GM19452 (cell line): ENCODE measurements around the gene BCAP31.
"Not testable (repeated sequence)": the region's sequence is repeated elsewhere in the genome, so short reads cannot be mapped to it uniquely, and the experiment has no call there.

Experiments
- ATAC-seq: cut with Tn5 transposase; IDR thresholded peaks from one replicate; pipeline ENCODE4 v1.9.1; 2021; ENCODE audit not compliant: unreplicated experiment

The BCAP31 gene

GRCh38 chrX:153684467-153685155 lies 39.6 kb downstream of the BCAP31 start:
- ATAC-seq, result no peak

- ATAC-seq, result not testable (repeated sequence)
Measured at GRCh38 chrX:153683486-153683885, 40.7 kb downstream of the BCAP31 start.

- ATAC-seq, result no peak
Measured at GRCh38 chrX:153681175-153681574, 43.0 kb downstream of the BCAP31 start.

GRCh38 chrX:153674219-153674851 lies 49.9 kb downstream of the BCAP31 start:
- ATAC-seq, result no peak

- no peak for ATAC-seq
Measured at GRCh38 chrX:153673428-153674218, 50.6 kb downstream of the BCAP31 start, which contains the start of gene PNCK. TSS of gene PNCK (minus strand) at chrX:153673813. CDS start at chrX:153673076, 737 bp downstream.

- no peak for ATAC-seq
Measured at GRCh38 chrX:153672531-153673427, 51.4 kb downstream of the BCAP31 start.

GRCh38 chrX:153671589-153672530 lies 52.3 kb downstream of the BCAP31 start:
- no peak for ATAC-seq

GRCh38 chrX:153670748-153671588 lies 53.2 kb downstream of the BCAP31 start:
- no peak for ATAC-seq

- no peak for ATAC-seq
Measured at GRCh38 chrX:153669901-153670731, 54.1 kb downstream of the BCAP31 start.

GRCh38 chrX:153669174-153669890 lies 54.9 kb downstream of the BCAP31 start:
- no peak for ATAC-seq

- ATAC-seq, result no peak
Measured at GRCh38 chrX:153668423-153669173, 55.6 kb downstream of the BCAP31 start.

- ATAC-seq, result no peak
Measured at GRCh38 chrX:153667956-153668396, 56.2 kb downstream of the BCAP31 start.

- no peak for ATAC-seq
Measured at GRCh38 chrX:153667281-153667955, 56.8 kb downstream of the BCAP31 start.

GRCh38 chrX:153665726-153666306 lies 58.4 kb downstream of the BCAP31 start:
- ATAC-seq, result no peak

- ATAC-seq, result no peak
Measured at GRCh38 chrX:153662266-153662665, 61.9 kb downstream of the BCAP31 start.

- ATAC-seq, result no peak
Measured at GRCh38 chrX:153659268-153659667, 64.9 kb downstream of the BCAP31 start.
